DOHH2 (cell line): ENCODE measurements around the gene FTO.

Source experiments
- CTCF ChIP-seq: fragments of 200-600 bp; sonication (generic); IDR thresholded peaks from one replicate; pipeline ENCODE4 v1.5.1; 2014; ENCODE audit warnings: antibody characterized with exemption, mild to moderate bottlenecking, low read depth, low read length; ENCODE audit not compliant: poor library complexity, severe bottlenecking
- EZH2phosphoT487 ChIP-seq: fragments of 200-600 bp; sonication (generic); IDR thresholded peaks from 2 replicates; pipeline ENCODE4 v1.6.1; 2017; ENCODE audit warnings: borderline replicate concordance, mild to moderate bottlenecking, antibody characterized with exemption, low read length, moderate library complexity, mixed read lengths

GRCh38 chr16:54094641-54095040 is 390.7 kb downstream of the FTO start:
- no peak for TF ChIP-seq CTCF
- no peak for TF ChIP-seq EZH2phosphoT487
